Sigmoid colon (tissue), 4 donors: ENCODE data around the gene RNF187.

ENCODE experiments used
- EP300 ChIP-seq, 4 donors: sonication (generic); formaldehyde crosslinking; IDR thresholded peaks; one replicate each; pipeline ENCODE4 v1.6.1; 2017; ENCODE audit warnings: antibody characterized with exemption in 4 of 4
- POLR2A ChIP-seq, 2 donors: fragments of 450-650 bp; IDR thresholded peaks; one replicate each; pipeline ENCODE4 v1.6.1; 2016; ENCODE audit warnings: antibody characterized with exemption in 2 of 2, mild to moderate bottlenecking in 2 of 2, moderate library complexity in 2 of 2
- POLR2AphosphoS5 ChIP-seq, 4 donors: sonication (generic); formaldehyde crosslinking; IDR thresholded peaks; one replicate each; pipeline ENCODE4 v1.6.1; 2017; ENCODE audit warnings: antibody characterized with exemption in 4 of 4
- TF ChIP-seq, protein P1 (sequence below), 4 experiments: fragments of 450-650 bp in 3 of 4; fragments of 200-600 bp in 1 of 4; IDR thresholded peaks; one replicate each; pipeline ENCODE4 v1.5.1; 2016 to 2019; ENCODE audit warnings: antibody characterized with exemption in 4 of 4, mild to moderate bottlenecking in 3 of 4, moderate library complexity in 2 of 4

GRCh38 chr1:228462560-228462959 is 24.6 kb upstream of the RNF187 start:
- TF ChIP-seq, protein P1, sequence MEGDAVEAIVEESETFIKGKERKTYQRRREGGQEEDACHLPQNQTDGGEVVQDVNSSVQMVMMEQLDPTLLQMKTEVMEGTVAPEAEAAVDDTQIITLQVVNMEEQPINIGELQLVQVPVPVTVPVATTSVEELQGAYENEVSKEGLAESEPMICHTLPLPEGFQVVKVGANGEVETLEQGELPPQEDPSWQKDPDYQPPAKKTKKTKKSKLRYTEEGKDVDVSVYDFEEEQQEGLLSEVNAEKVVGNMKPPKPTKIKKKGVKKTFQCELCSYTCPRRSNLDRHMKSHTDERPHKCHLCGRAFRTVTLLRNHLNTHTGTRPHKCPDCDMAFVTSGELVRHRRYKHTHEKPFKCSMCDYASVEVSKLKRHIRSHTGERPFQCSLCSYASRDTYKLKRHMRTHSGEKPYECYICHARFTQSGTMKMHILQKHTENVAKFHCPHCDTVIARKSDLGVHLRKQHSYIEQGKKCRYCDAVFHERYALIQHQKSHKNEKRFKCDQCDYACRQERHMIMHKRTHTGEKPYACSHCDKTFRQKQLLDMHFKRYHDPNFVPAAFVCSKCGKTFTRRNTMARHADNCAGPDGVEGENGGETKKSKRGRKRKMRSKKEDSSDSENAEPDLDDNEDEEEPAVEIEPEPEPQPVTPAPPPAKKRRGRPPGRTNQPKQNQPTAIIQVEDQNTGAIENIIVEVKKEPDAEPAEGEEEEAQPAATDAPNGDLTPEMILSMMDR (IDR thresholded peaks at IDR 0.05): no peak
- TF ChIP-seq POLR2A (IDR thresholded peaks at IDR 0.05) (no peak), POLR2AphosphoS5 (IDR thresholded peaks at IDR 0.05) (no peak), EP300 (IDR thresholded peaks at IDR 0.05) (no peak)
